ENCODE data around the gene SPATS2. TPM values are rescaled to one million over a fixed set of nuclear protein-coding genes. Genes with fewer than 3 reads are reported as not detected.

Gene SPATS2
- total RNA-seq, 2 experiments from 2014 or later: 9.2 to 10.8 TPM

- ChIA-PET CTCF (interaction anchor here (1.0 kb wide), 2 partner anchors 29 to 81 kb away, joined by 3 read pairs; no protein-coding TSS in a partner anchor), POLR2A (no interaction called here)
- H3K9me3 Mint-ChIP-seq: no peaks in the 10 kb centered on the region
- no peak for ATAC-seq
- intact Hi-C loops (cut with micrococcal nuclease): no loop called here
- H3K27me3 Mint-ChIP-seq: no peaks in the 10 kb centered on the region
- no peak overlapping the region for H3K4me3 Mint-ChIP-seq
- no peaks in the 10 kb centered on the region for H3K36me3 Mint-ChIP-seq (ENCODE audit: low read depth)
- no peaks in the 10 kb centered on the region for H3K4me1 Mint-ChIP-seq (ENCODE audit: low read depth)
- no peak for DNase-seq
- TF ChIP-seq CTCF (IDR thresholded peaks at IDR 0.05): no peak
- H3K27ac Mint-ChIP-seq: no peak overlapping the region
Observed at GRCh38 chr12:49439042-49439441, 71.8 kb downstream of the SPATS2 start.

GRCh38 chr12:49440035-49440434, 72.8 kb downstream of the SPATS2 start:
- CTCF ChIA-PET: no interaction called here
- no peak overlapping the region for H3K4me3 Mint-ChIP-seq
- H3K27me3 Mint-ChIP-seq: no peaks in the 10 kb centered on the region
- no peaks in the 10 kb centered on the region for H3K36me3 Mint-ChIP-seq (ENCODE audit: low read depth)
- POLR2A ChIA-PET: no interaction called here
- H3K27ac Mint-ChIP-seq: no peak overlapping the region
- DNase-seq (no peak), ATAC-seq (no peak)
- TF ChIP-seq CTCF (IDR thresholded peaks at IDR 0.05): no peak
- H3K4me1 Mint-ChIP-seq (ENCODE audit: low read depth): no peaks in the 10 kb centered on the region
- H3K9me3 Mint-ChIP-seq: no peaks in the 10 kb centered on the region
- intact Hi-C loops (cut with micrococcal nuclease): no loop called here

- H3K4me1 Mint-ChIP-seq (ENCODE audit: low read depth): no peaks in the 10 kb centered on the region
- intact Hi-C loops (cut with micrococcal nuclease): no loop called here
- no peak for TF ChIP-seq CTCF (IDR thresholded peaks at IDR 0.05)
- ATAC-seq (no peak), DNase-seq (no peak)
- H3K9me3 Mint-ChIP-seq: no peaks in the 10 kb centered on the region
- H3K27me3 Mint-ChIP-seq: no peaks in the 10 kb centered on the region
- POLR2A ChIA-PET: interaction anchor here (0.9 kb wide), 1 partner anchor 28 kb away, joined by 3 read pairs; no protein-coding TSS in a partner anchor
- H3K27ac Mint-ChIP-seq: no peak overlapping the region
- CTCF ChIA-PET: interaction anchor here (0.8 to 1.9 kb wide), 2 partner anchors 18 to 95 kb away, joined by 3 to 5 read pairs; no protein-coding TSS in a partner anchor
- H3K4me3 Mint-ChIP-seq: no peak overlapping the region
- H3K36me3 Mint-ChIP-seq (ENCODE audit: low read depth): no peaks in the 10 kb centered on the region
Observed at GRCh38 chr12:49442915-49443314, 75.7 kb downstream of the SPATS2 start.

GRCh38 chr12:49446571-49446970, 79.3 kb downstream of the SPATS2 start:
- Mint-ChIP-seq H3K27ac (no peak overlapping the region), H3K9me3 (peaks cover 1% of the 10 kb centered on the region), H3K4me1 (ENCODE audit: low read depth) (peaks cover 2% of the 10 kb centered on the region), H3K4me3 (no peak overlapping the region), H3K27me3 (no peaks in the 10 kb centered on the region), H3K36me3 (ENCODE audit: low read depth) (no peaks in the 10 kb centered on the region)
- intact Hi-C loops (cut with micrococcal nuclease): no loop called here
- POLR2A ChIA-PET: interaction anchor here (1.4 kb wide), 1 partner anchor 18 kb away, joined by 4 read pairs; no protein-coding TSS in a partner anchor
- CTCF ChIA-PET: interaction anchor here (1.3 kb wide), 1 partner anchor 68 kb away, joined by 3 read pairs; no protein-coding TSS in a partner anchor
- DNase-seq (no peak), ATAC-seq (no peak)
- TF ChIP-seq CTCF (IDR thresholded peaks at IDR 0.05): no peak

GRCh38 chr12:49448858-49449257, 81.6 kb downstream of the SPATS2 start:
- Mint-ChIP-seq H3K27ac (no peak overlapping the region), H3K27me3 (no peaks in the 10 kb centered on the region), H3K4me1 (ENCODE audit: low read depth) (peaks cover 10% of the 10 kb centered on the region), H3K36me3 (ENCODE audit: low read depth) (peaks cover 1% of the 10 kb centered on the region), H3K9me3 (peaks cover 1% of the 10 kb centered on the region), H3K4me3 (no peak overlapping the region)
- intact Hi-C loops (cut with micrococcal nuclease): no loop called here
- POLR2A ChIA-PET: interaction anchor here (0.6 kb wide), 1 partner anchor 10 kb away, joined by 3 read pairs; no protein-coding TSS in a partner anchor
- ATAC-seq (no peak), DNase-seq (no peak)
- no peak for TF ChIP-seq CTCF (IDR thresholded peaks at IDR 0.05)
- CTCF ChIA-PET: no interaction called here
